Neural crest cell (in vitro differentiated cells): Measurements from ENCODE around the gene PPP1R8. TPM values are rescaled to one million over a fixed set of nuclear protein-coding genes. Genes with fewer than 3 reads are reported as not detected.

Source experiments
- DNase-seq: peaks from one replicate; pipeline ENCODE4 v3.0.0; 2021; ENCODE audit warnings: low read depth, mixed read lengths, low spot score
- H3K27ac Mint-ChIP-seq: one replicate; pipeline ENCODE4 v1.8.0; 2021; ENCODE audit warnings: mild to moderate bottlenecking, mixed read lengths; ENCODE audit not compliant: unreplicated experiment
- H3K27me3 Mint-ChIP-seq: 2 replicates; pipeline ENCODE4 v1.8.0; 2021; ENCODE audit warnings: low read depth, mild to moderate bottlenecking, mixed read lengths
- H3K36me3 Mint-ChIP-seq: 2 replicates; pipeline ENCODE4 v1.8.0; 2021; ENCODE audit warnings: low read depth, mild to moderate bottlenecking, mixed read lengths
- H3K4me1 Mint-ChIP-seq: 2 replicates; pipeline ENCODE4 v1.8.0; 2021; ENCODE audit warnings: mixed read lengths
- H3K4me3 Mint-ChIP-seq: one replicate; pipeline ENCODE4 v1.8.0; 2021; ENCODE audit warnings: mild to moderate bottlenecking, mixed read lengths
- H3K9me3 Mint-ChIP-seq: 2 replicates; pipeline ENCODE4 v1.8.0; 2021; ENCODE audit warnings: mixed read lengths
- CTCF ChIP-seq: fragments of 200-600 bp; sonication (generic); conservative IDR thresholded peaks from 2 replicates; pipeline ENCODE4 v1.5.0; 2021; ENCODE audit warnings: antibody characterized with exemption, mild to moderate bottlenecking
- total RNA-seq: library from RNA; stranded (reverse); gene quantifications from 2 replicates; pipeline ENCODE4 v1.2.1, GENCODE V29; 2021

Gene PPP1R8
- total RNA-seq, 1 donor from 2014 or later: 66.1 TPM

- Mint-ChIP-seq H3K27me3 (no peaks in the 10 kb centered on the region), H3K4me3 (no peak overlapping the region), H3K27ac (no peak overlapping the region), H3K36me3 (no peaks in the 10 kb centered on the region), H3K9me3 (no peaks in the 10 kb centered on the region), H3K4me1 (peaks cover 8% of the 10 kb centered on the region)
- DNase-seq: no peak
- no peak for TF ChIP-seq CTCF
These were observed 32.9 kb downstream of the PPP1R8 start for GRCh38 chr1:27863538-27863915.

GRCh38 chr1:27864264-27864895 is 33.8 kb downstream of the PPP1R8 start:
- no peak for TF ChIP-seq CTCF
- Mint-ChIP-seq H3K4me1 (peaks cover 8% of the 10 kb centered on the region), H3K27me3 (no peaks in the 10 kb centered on the region), H3K4me3 (no peak overlapping the region), H3K9me3 (no peaks in the 10 kb centered on the region), H3K27ac (no peak overlapping the region), H3K36me3 (no peaks in the 10 kb centered on the region)
- DNase-seq: no peak

GRCh38 chr1:27865821-27866220 is 35.2 kb downstream of the PPP1R8 start:
- no peak for DNase-seq
- Mint-ChIP-seq H3K27ac (no peak overlapping the region), H3K27me3 (no peaks in the 10 kb centered on the region), H3K4me1 (peaks cover 8% of the 10 kb centered on the region), H3K4me3 (no peak overlapping the region), H3K36me3 (no peaks in the 10 kb centered on the region), H3K9me3 (no peaks in the 10 kb centered on the region)
- no peak for TF ChIP-seq CTCF

- no peak for DNase-seq
- H3K9me3 Mint-ChIP-seq: no peaks in the 10 kb centered on the region
- no peaks in the 10 kb centered on the region for H3K36me3 Mint-ChIP-seq
- no peak overlapping the region for H3K27ac Mint-ChIP-seq
- no peak for TF ChIP-seq CTCF
- peaks cover 8% of the 10 kb centered on the region for H3K27me3 Mint-ChIP-seq
- peaks cover 11% of the 10 kb centered on the region for H3K4me1 Mint-ChIP-seq
- H3K4me3 Mint-ChIP-seq: no peak overlapping the region
These were observed 38.0 kb downstream of the PPP1R8 start for GRCh38 chr1:27868556-27868931.

GRCh38 chr1:27868932-27869718 is 38.5 kb downstream of the PPP1R8 start:
- H3K36me3 Mint-ChIP-seq: no peaks in the 10 kb centered on the region
- no peak for DNase-seq
- peaks cover 11% of the 10 kb centered on the region for H3K4me1 Mint-ChIP-seq
- no peak overlapping the region for H3K4me3 Mint-ChIP-seq
- H3K27ac Mint-ChIP-seq: no peak overlapping the region
- no peaks in the 10 kb centered on the region for H3K9me3 Mint-ChIP-seq
- TF ChIP-seq CTCF: no peak
- H3K27me3 Mint-ChIP-seq: peaks cover 8% of the 10 kb centered on the region
